Type B pancreatic cell (in vitro differentiated cells): ENCODE data around the gene VAV2. TPM values are rescaled to one million over a fixed set of nuclear protein-coding genes. Genes with fewer than 3 reads are reported as not detected.
A peak's percentile ranks its signal among the peaks of the same experiment; 100 is the strongest.

Experiments used
- DNase-seq: peaks from one replicate; pipeline ENCODE4 v3.0.0; 2021; ENCODE audit warnings: mixed read lengths; ENCODE audit not compliant: unreplicated experiment; ENCODE audit errors: extremely low spot score
- H3K27ac Mint-ChIP-seq: 2 replicates; pipeline ENCODE4 v1.8.0; 2021; ENCODE audit warnings: mild to moderate bottlenecking, mixed read lengths
- H3K27me3 Mint-ChIP-seq: 2 replicates; pipeline ENCODE4 v1.8.0; 2021; ENCODE audit warnings: mixed read lengths
- H3K36me3 Mint-ChIP-seq: 2 replicates; pipeline ENCODE4 v1.8.0; 2021; ENCODE audit warnings: mixed read lengths
- H3K4me1 Mint-ChIP-seq: one replicate; pipeline ENCODE4 v1.8.0; 2021; ENCODE audit warnings: mixed read lengths; ENCODE audit not compliant: unreplicated experiment
- H3K4me3 Mint-ChIP-seq: 2 replicates; pipeline ENCODE4 v1.8.0; 2021; ENCODE audit warnings: mild to moderate bottlenecking, mixed read lengths
- H3K9me3 Mint-ChIP-seq: 2 replicates; pipeline ENCODE4 v1.8.0; 2021; ENCODE audit warnings: mixed read lengths
- total RNA-seq: library from RNA; stranded (reverse); gene quantifications from 2 replicates; pipeline ENCODE4 v1.2.1, GENCODE V29; 2021; ENCODE audit warnings: low replicate concordance
- TF ChIP-seq, protein P1 (sequence below): fragments of 200-600 bp; sonication (generic); conservative IDR thresholded peaks from 2 replicates; pipeline ENCODE4 v1.5.0; 2021; ENCODE audit warnings: antibody characterized with exemption, mild to moderate bottlenecking

The VAV2 gene
- total RNA-seq, 1 donor from 2014 or later: 39.4 TPM

- TF ChIP-seq, protein P1, sequence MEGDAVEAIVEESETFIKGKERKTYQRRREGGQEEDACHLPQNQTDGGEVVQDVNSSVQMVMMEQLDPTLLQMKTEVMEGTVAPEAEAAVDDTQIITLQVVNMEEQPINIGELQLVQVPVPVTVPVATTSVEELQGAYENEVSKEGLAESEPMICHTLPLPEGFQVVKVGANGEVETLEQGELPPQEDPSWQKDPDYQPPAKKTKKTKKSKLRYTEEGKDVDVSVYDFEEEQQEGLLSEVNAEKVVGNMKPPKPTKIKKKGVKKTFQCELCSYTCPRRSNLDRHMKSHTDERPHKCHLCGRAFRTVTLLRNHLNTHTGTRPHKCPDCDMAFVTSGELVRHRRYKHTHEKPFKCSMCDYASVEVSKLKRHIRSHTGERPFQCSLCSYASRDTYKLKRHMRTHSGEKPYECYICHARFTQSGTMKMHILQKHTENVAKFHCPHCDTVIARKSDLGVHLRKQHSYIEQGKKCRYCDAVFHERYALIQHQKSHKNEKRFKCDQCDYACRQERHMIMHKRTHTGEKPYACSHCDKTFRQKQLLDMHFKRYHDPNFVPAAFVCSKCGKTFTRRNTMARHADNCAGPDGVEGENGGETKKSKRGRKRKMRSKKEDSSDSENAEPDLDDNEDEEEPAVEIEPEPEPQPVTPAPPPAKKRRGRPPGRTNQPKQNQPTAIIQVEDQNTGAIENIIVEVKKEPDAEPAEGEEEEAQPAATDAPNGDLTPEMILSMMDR: no peak
- Mint-ChIP-seq H3K9me3 (no peaks in the 10 kb centered on the region), H3K27me3 (no peaks in the 10 kb centered on the region), H3K27ac (peak overlapping the region; percentile 75), H3K4me1 (peaks cover 4% of the 10 kb centered on the region), H3K36me3 (no peaks in the 10 kb centered on the region), H3K4me3 (no peak overlapping the region)
- DNase-seq: no peak
Observed at GRCh38 chr9:133803745-133804144, 188.4 kb downstream of the VAV2 start.

DNA sequence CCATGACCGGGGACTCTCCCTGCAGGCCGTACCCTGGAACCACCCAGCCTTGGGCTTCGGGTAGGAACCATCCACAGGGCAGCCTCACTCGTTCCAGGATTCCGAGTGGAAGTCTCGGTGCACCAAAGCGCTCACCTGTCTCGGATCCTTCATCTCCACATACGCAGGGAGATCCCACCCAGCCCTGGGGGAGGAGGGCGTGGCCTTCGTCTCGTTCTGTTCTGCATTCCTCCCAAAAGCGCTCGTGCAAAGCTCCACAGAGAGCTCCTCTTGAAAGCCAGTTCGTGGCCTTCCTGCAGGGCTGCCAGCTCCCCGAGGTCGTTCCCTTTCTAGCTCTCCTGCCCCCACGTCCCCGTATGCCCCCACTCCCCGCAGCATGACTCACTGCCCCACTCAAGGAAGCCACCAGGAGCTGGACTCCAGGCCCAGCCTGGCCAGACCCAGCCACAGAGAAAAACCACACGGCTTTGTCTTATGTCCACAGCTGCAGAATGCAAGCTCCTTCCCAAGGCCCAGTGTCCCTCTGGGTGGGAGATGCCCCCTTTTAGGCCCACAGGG is 189.0 kb downstream of the VAV2 start:
- Mint-ChIP-seq H3K9me3 (no peaks in the 10 kb centered on the region), H3K36me3 (no peaks in the 10 kb centered on the region), H3K27me3 (no peaks in the 10 kb centered on the region), H3K4me3 (no peak overlapping the region), H3K27ac (peak overlapping the region; percentile 75), H3K4me1 (peaks cover 4% of the 10 kb centered on the region)
- DNase-seq: no peak
- TF ChIP-seq, protein P1: no peak

- H3K27ac Mint-ChIP-seq: peak overlapping the region; percentile 10
- TF ChIP-seq, protein P1: no peak
- peaks cover 4% of the 10 kb centered on the region for H3K4me1 Mint-ChIP-seq
- no peaks in the 10 kb centered on the region for H3K27me3 Mint-ChIP-seq
- H3K9me3 Mint-ChIP-seq: no peaks in the 10 kb centered on the region
- no peak overlapping the region for H3K4me3 Mint-ChIP-seq
- no peaks in the 10 kb centered on the region for H3K36me3 Mint-ChIP-seq
- no peak for DNase-seq
Observed at GRCh38 chr9:133801739-133802138, 190.4 kb downstream of the VAV2 start.

- H3K4me1 Mint-ChIP-seq: peaks cover 4% of the 10 kb centered on the region
Observed at GRCh38 chr9:133800266-133800665, 191.9 kb downstream of the VAV2 start.

GRCh38 chr9:133799716-133800115 is 192.4 kb downstream of the VAV2 start:
- Mint-ChIP-seq H3K4me1 (peaks cover 4% of the 10 kb centered on the region), H3K27me3 (no peaks in the 10 kb centered on the region), H3K9me3 (no peaks in the 10 kb centered on the region), H3K4me3 (no peak overlapping the region), H3K27ac (no peak overlapping the region), H3K36me3 (no peaks in the 10 kb centered on the region)
- TF ChIP-seq, protein P1: no peak
- DNase-seq: no peak

More at GRCh38 chr9:133800266-133800665, 191.9 kb downstream of the VAV2 start:
- TF ChIP-seq, protein P1: no peak
- Mint-ChIP-seq H3K4me3 (no peak overlapping the region), H3K9me3 (no peaks in the 10 kb centered on the region), H3K36me3 (no peaks in the 10 kb centered on the region), H3K27ac (no peak overlapping the region), H3K27me3 (no peaks in the 10 kb centered on the region)
- no peak for DNase-seq

DNA sequence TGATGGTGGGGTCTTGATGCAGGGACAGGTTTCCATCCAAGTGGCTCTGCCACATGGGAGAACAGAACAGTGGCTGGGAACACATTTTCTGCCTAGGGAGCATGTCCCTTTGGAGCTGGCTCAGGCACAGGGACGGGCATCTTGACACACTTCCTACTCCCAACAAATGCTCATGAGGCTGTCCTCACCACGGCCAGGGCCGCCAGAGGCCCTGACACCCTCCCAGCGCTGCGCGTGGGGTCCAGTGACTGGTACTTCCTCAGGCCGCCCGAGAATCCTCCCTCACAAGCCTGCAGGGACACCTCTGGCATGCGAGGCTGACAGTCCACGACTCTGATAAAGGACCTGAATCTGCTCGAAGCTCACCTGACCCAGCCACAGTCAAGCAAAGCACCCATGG is 193.0 kb downstream of the VAV2 start:
- Mint-ChIP-seq H3K4me1 (peaks cover 4% of the 10 kb centered on the region), H3K27ac (no peak overlapping the region), H3K9me3 (no peaks in the 10 kb centered on the region), H3K4me3 (no peak overlapping the region), H3K27me3 (no peaks in the 10 kb centered on the region), H3K36me3 (no peaks in the 10 kb centered on the region)
- no peak for DNase-seq
- TF ChIP-seq, protein P1: no peak
